Ovary (tissue), 3 donors: ENCODE measurements around the gene TRAF3IP3.

Experiments
- EP300 ChIP-seq: sonication (generic); formaldehyde crosslinking; IDR thresholded peaks from one replicate; pipeline ENCODE4 v1.6.1; 2017; ENCODE audit warnings: antibody characterized with exemption
- TF ChIP-seq, protein P1 (sequence below), 3 donors: fragments of 450-650 bp in 2 of 3; fragments of 200-600 bp in 1 of 3; IDR thresholded peaks; one replicate each; pipeline versions ENCODE4 v1.5.1 to v1.8.0; 2016 to 2022; ENCODE audit warnings: antibody characterized with exemption in 3 of 3, mild to moderate bottlenecking in 1 of 3
- donor health status: DM: no; HTN: no; CAD: no.

DNA sequence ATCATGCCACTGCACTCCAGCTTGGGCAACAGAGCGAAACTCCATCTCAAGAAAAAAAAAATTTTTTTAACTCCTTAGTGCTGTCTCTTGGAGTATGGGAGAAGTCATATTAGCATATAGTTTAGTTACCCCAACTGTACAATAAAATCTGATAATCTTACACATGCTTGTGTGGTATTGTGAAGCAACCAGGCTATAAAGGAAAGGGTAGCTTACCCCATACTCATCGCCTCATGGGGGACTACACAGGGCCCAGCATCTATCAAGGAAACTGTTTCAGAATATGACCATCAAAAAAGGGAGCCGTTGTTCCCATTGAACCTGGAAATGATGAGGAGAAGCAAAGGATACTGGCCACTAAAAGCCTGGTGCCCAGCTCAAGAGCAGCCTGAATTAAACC is 3.0 kb upstream of the TRAF3IP3 start:
- TF ChIP-seq, protein P1, sequence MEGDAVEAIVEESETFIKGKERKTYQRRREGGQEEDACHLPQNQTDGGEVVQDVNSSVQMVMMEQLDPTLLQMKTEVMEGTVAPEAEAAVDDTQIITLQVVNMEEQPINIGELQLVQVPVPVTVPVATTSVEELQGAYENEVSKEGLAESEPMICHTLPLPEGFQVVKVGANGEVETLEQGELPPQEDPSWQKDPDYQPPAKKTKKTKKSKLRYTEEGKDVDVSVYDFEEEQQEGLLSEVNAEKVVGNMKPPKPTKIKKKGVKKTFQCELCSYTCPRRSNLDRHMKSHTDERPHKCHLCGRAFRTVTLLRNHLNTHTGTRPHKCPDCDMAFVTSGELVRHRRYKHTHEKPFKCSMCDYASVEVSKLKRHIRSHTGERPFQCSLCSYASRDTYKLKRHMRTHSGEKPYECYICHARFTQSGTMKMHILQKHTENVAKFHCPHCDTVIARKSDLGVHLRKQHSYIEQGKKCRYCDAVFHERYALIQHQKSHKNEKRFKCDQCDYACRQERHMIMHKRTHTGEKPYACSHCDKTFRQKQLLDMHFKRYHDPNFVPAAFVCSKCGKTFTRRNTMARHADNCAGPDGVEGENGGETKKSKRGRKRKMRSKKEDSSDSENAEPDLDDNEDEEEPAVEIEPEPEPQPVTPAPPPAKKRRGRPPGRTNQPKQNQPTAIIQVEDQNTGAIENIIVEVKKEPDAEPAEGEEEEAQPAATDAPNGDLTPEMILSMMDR (IDR thresholded peaks at IDR 0.05) = no peak
- no peak for TF ChIP-seq EP300
